ENCODE data around the gene HINT2.
A peak's percentile ranks its signal among the peaks of the same experiment; 100 is the strongest.

Gene HINT2

GRCh38 chr9:35814841-35815543 lies at the start of gene HINT2:
Gene HINT2, minus strand, starts transcription at chr9:35815042. Its CDS starts 63 bp downstream, at chr9:35814979.
- peak; percentile 97 for DNase-seq

GRCh38 chr9:35863583-35863982 lies 48.7 kb upstream of the HINT2 start:
- DNase-seq = no peak

- no peak for DNase-seq
These were observed 47.5 kb upstream of the HINT2 start for GRCh38 chr9:35862328-35862727.

- no peak for DNase-seq
These were observed 46.5 kb upstream of the HINT2 start for GRCh38 chr9:35861161-35861897.

GRCh38 chr9:35859990-35860339 lies 45.1 kb upstream of the HINT2 start:
- DNase-seq = no peak

GRCh38 chr9:35859310-35859989 lies 44.6 kb upstream of the HINT2 start:
- DNase-seq = no peak

GRCh38 chr9:35858458-35858857 lies 43.6 kb upstream of the HINT2 start:
- DNase-seq = no peak

- DNase-seq = no peak
These were observed 42.0 kb upstream of the HINT2 start for GRCh38 chr9:35856882-35857281.

GRCh38 chr9:35856206-35856605 lies 41.4 kb upstream of the HINT2 start:
- no peak for DNase-seq

- DNase-seq = no peak
These were observed 39.4 kb upstream of the HINT2 start for GRCh38 chr9:35854091-35854762.

GRCh38 chr9:35852876-35853865 lies 38.3 kb upstream of the HINT2 start:
- DNase-seq = no peak

- DNase-seq = no peak
These were observed 37.5 kb upstream of the HINT2 start for GRCh38 chr9:35852267-35852815.

- DNase-seq = no peak
These were observed 33.1 kb upstream of the HINT2 start for GRCh38 chr9:35847792-35848572.

- no peak for DNase-seq
These were observed 31.3 kb upstream of the HINT2 start for GRCh38 chr9:35845824-35846771.

- no peak for DNase-seq
These were observed 29.9 kb upstream of the HINT2 start for GRCh38 chr9:35844628-35845270.

- DNase-seq = no peak
These were observed 28.0 kb upstream of the HINT2 start for GRCh38 chr9:35842795-35843194.

- DNase-seq = no peak
These were observed 27.3 kb upstream of the HINT2 start for GRCh38 chr9:35842020-35842745.

- no peak for DNase-seq
These were observed 26.7 kb upstream of the HINT2 start for GRCh38 chr9:35841645-35841900.
